HepG2 (cell line): Measurements from ENCODE around the gene VCAM1. TPM values are rescaled to one million over a fixed set of nuclear protein-coding genes. Genes with fewer than 3 reads are reported as not detected.
A peak's percentile ranks its signal among the peaks of the same experiment; 100 is the strongest.

Experiments
- ATAC-seq: fragments of 200-7000 bp; cut with Tn5 transposase; 3 replicates; pipeline ENCODE4 v1.9.1; 2020; ENCODE audit warnings: mild to moderate bottlenecking, moderate library complexity
- BruUV-seq: library from RNA; stranded (reverse); fragments of 400-500 nt; replicated peaks from 2 replicates; lab custom pipeline; 2021; lab: Mats Ljungman, UMichigan
- CTCF ChIA-PET: fragments of 300-600 bp; formaldehyde crosslinking; extraction: SDS; loops from one replicate; lab custom pipeline; 2021; ENCODE audit warnings: low total read pairs, inconsistent platforms, low intra/inter-chr PET ratio; lab: Yijun Ruan, JAX
- POLR2A ChIA-PET: fragments of 350-600 bp; sonication (Branson Sonifier 250); formaldehyde crosslinking; loops from one replicate; lab custom pipeline; 2020; ENCODE audit warnings: antibody characterized with exemption, inconsistent platforms; lab: Yijun Ruan, JAX
- DNase-seq: peaks from one replicate; pipeline ENCODE4 v3.0.0-alpha.2; 2015; ENCODE audit warnings: low spot score
- FAIRE-seq: peaks from 3 replicates; lab custom pipeline; 2011; peaks lifted over from hg19 to GRCh38; lab: Jason Lieb, UNC
- H2AFZ ChIP-seq: one replicate; pipeline ENCODE4 v1.6.1; 2011; ENCODE audit warnings: low read length, inconsistent platforms
- H3K27ac ChIP-seq: fragments of 300-600 bp; 3 replicates; pipeline ENCODE4 v1.8.0; 2011; ENCODE audit warnings: mixed run types, mild to moderate bottlenecking, mixed read lengths, low read length, inconsistent platforms; ENCODE audit not compliant: insufficient read depth; ENCODE audit errors: extremely low read length
- H3K27me3 ChIP-seq, 2 experiments: fragments of 200-600 bp in 1 of 2; 2 replicates in 1 of 2; 3 replicates in 1 of 2; pipeline versions ENCODE4 v1.6.0 to v1.8.0; 2011; ENCODE audit warnings: low read length in 2 of 2, mild to moderate bottlenecking in 2 of 2, moderate library complexity in 2 of 2, inconsistent platforms in 1 of 2; ENCODE audit not compliant: insufficient read depth in 2 of 2, control insufficient read depth in 1 of 2
- H3K36me3 ChIP-seq, 2 experiments: fragments of 200-600 bp in 1 of 2; replicated peaks in 1 of 2; 2 replicates in 1 of 2; 3 replicates in 1 of 2; pipeline versions ENCODE4 v1.5.1 to v1.8.0; 2011; ENCODE audit warnings: low read length in 2 of 2, inconsistent platforms in 1 of 2; ENCODE audit not compliant: insufficient read depth in 2 of 2, control insufficient read depth in 1 of 2
- H3K4me1 ChIP-seq: 2 replicates; pipeline ENCODE4 v1.5.1; 2012; ENCODE audit warnings: low read length, inconsistent platforms; ENCODE audit not compliant: insufficient read depth
- H3K4me2 ChIP-seq: 2 replicates; pipeline ENCODE4 v1.6.0; 2011; ENCODE audit warnings: low read depth, low read length, inconsistent platforms
- H3K4me3 ChIP-seq, 3 experiments: fragments of 200-600 bp in 1 of 3; sonication (generic), shearing (Covaris generic) in 1 of 3; replicated peaks in 1 of 3; 2 replicates each; pipeline ENCODE4 v1.5.1; 2011 to 2016; ENCODE audit warnings: low read length in 3 of 3, inconsistent platforms in 2 of 3, low read depth in 2 of 3, mild to moderate bottlenecking in 2 of 3, control low read depth in 1 of 3, mixed read lengths in 1 of 3; ENCODE audit not compliant: insufficient read depth in 1 of 3
- H3K79me2 ChIP-seq: one replicate; pipeline ENCODE4 v1.6.1; 2011; ENCODE audit warnings: low read length, inconsistent platforms; ENCODE audit not compliant: insufficient read depth
- H3K9ac ChIP-seq: 2 replicates; pipeline ENCODE4 v1.6.0; 2011; ENCODE audit warnings: mild to moderate bottlenecking, low read depth, low read length, inconsistent platforms; ENCODE audit not compliant: insufficient read depth
- H3K9me3 ChIP-seq: 2 replicates; pipeline ENCODE4 v1.5.1; 2012; ENCODE audit warnings: mild to moderate bottlenecking, low read length
- H4K20me1 ChIP-seq: 2 replicates; pipeline ENCODE4 v1.6.0; 2011; ENCODE audit warnings: inconsistent platforms, mild to moderate bottlenecking, low read length, moderate library complexity; ENCODE audit not compliant: insufficient read depth
- CEBPB ChIP-seq: IDR thresholded peaks from 2 replicates; pipeline ENCODE4 v1.6.1; 2011; ENCODE audit warnings: low read depth, low read length, improper control_type of control experiment, borderline replicate concordance
- ISL2 ChIP-seq: sonication (generic); formaldehyde crosslinking; IDR thresholded peaks from 2 replicates; pipeline ENCODE4 v1.5.0; 2020; ENCODE audit warnings: missing genetic modification reagents
- ZNF660 ChIP-seq: sonication (generic); formaldehyde crosslinking; IDR thresholded peaks from 2 replicates; pipeline ENCODE4 v1.5.1; 2020; ENCODE audit warnings: mild to moderate bottlenecking, low read depth, missing genetic modification reagents, borderline replicate concordance
- WGBS: methylation state at CpG from one replicate; pipeline ENCODE4 v1.1.6; 2017; ENCODE audit warnings: low lambda C conversion rate; 5-methylcytosine and 5-hydroxymethylcytosine counted together
- in situ Hi-C: cut with HindIII; loops from 2 replicates; pipeline ENCODE4 v1.10.0; 2017; ENCODE audit warnings: low pct_unique_long_range_greater_than_20kb; ENCODE audit not compliant: extremely low pct_ligation_motif_present
- intact Hi-C: fragments of 100-400 bp; cut with micrococcal nuclease; formaldehyde crosslinking; loops from one replicate; pipeline ENCODE4 v1.10.0; 2022; ENCODE audit not compliant: unreplicated experiment
- polyA plus RNA-seq, 8 experiments: library from polyadenylated mRNA; depleted of rRNA in 3 of 8; stranded (reverse) in 7 of 8; unstranded in 1 of 8; fragments of >200 nt; fragmentation: Illumina TruSeq in 4 of 8; extraction: Trizol in 4 of 8; gene quantifications; 2 replicates each; pipeline versions ENCODE4 v1.2.1 to v1.2.3, GENCODE V29; 2011 to 2016; ENCODE audit warnings: low read depth in 4 of 8, missing spikeins in 1 of 8, mixed read lengths in 1 of 8; ENCODE audit not compliant: insufficient read depth in 1 of 8
- total RNA-seq, 5 experiments: library from RNA; depleted of rRNA; stranded (reverse); fragments of >200 nt; fragmentation: Illumina TruSeq; extraction: Trizol; gene quantifications; 2 replicates each; pipeline ENCODE4 v1.2.3, GENCODE V29; 2016; ENCODE audit warnings: low read depth in 1 of 5

Gene VCAM1
- total and polyA plus RNA-seq, 2 of the 13 experiments (the other 11 are each of a cell fraction or from before 2014, with no cell fraction given) = not detected

DNA sequence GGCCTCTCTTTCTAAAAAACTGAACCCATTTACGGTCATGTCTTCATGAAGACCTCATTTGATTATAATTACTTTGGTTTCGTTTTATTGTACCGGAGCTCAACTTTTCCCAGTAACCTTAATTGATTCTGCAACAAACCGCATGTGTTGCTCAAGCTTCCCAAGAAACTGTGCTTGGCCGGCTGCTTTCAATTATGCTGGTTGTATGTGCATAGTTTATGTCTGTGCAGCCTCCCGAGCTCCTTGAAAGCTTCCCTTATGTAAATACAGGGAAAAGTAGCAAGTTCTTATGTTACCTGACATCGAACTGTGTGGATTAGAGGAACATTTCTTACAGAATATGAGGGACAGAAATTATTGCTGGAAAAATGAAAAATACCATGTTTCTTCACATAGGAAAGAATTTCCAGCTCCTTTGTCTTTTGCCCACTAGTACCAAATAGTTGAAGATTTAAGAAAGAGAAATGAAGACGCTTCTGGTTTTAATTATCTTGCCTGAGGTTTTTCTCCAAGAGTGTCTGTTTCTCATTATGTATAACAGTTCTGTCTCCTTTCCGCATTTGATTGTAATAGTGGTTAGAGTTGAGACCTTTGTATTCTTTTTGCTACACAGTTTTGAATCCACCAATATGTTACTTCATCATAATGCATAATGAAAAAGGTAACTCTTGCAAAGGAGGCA, 2.1 kb downstream of the VCAM1 start:
- intact Hi-C loops (no loop called here), in situ Hi-C loops (no loop called here)
- BruUV-seq = no TSS peak
- ATAC-seq (no peak), DNase-seq (no peak), FAIRE-seq (no peak)
- no peaks in the 10 kb centered on the region for H4K20me1 ChIP-seq
- POLR2A ChIA-PET = no interaction called here
- peaks cover 9% of the 10 kb centered on the region; the same call in 1 of the 2 replicates for H3K4me1 ChIP-seq
- peaks cover 7% of the 10 kb centered on the region; the same call in 1 of the 2 replicates for H3K9me3 ChIP-seq
- 23% methylated on average over 9 of the region's 9 CpGs for WGBS
- no peak overlapping the region for H3K4me2 ChIP-seq
- no peak overlapping the region for H2AFZ ChIP-seq
- H3K27ac ChIP-seq = no peak overlapping the region
- peak; percentile 33; the same call in 1 of the 2 replicates for TF ChIP-seq CEBPB
- TF ChIP-seq ISL2 (CRISPR knock-in tag) = no peak
- H3K9ac ChIP-seq = no peak overlapping the region
- CTCF ChIA-PET = no interaction called here
- H3K79me2 ChIP-seq = no peaks in the 10 kb centered on the region
- H3K27me3 ChIP-seq = no peaks in the 10 kb centered on the region
- no peak overlapping the region for H3K4me3 ChIP-seq
- H3K36me3 ChIP-seq = no peaks in the 10 kb centered on the region

GRCh38 chr1:100722221-100722620, 2.7 kb downstream of the VCAM1 start:
- peaks cover 9% of the 10 kb centered on the region; the same call in 1 of the 2 replicates for H3K4me1 ChIP-seq
- H2AFZ ChIP-seq = no peak overlapping the region
- intact Hi-C loops = no loop called here
- CTCF ChIA-PET = no interaction called here
- H3K9ac ChIP-seq = no peak overlapping the region
- H3K4me3 ChIP-seq = no peak overlapping the region
- H3K9me3 ChIP-seq = peaks cover 6% of the 10 kb centered on the region; the same call in 1 of the 2 replicates
- H3K27me3 ChIP-seq = no peaks in the 10 kb centered on the region
- no peaks in the 10 kb centered on the region for H3K79me2 ChIP-seq
- no peaks in the 10 kb centered on the region for H4K20me1 ChIP-seq
- no peak for TF ChIP-seq ZNF660 (CRISPR knock-in tag)
- TF ChIP-seq, all 625 proteins: peak for 0
- DNase-seq (no peak), ATAC-seq (no peak), FAIRE-seq (no peak)
- H3K27ac ChIP-seq = no peak overlapping the region
- no peak overlapping the region for H3K4me2 ChIP-seq
- in situ Hi-C loops = no loop called here
- no TSS peak for BruUV-seq
- H3K36me3 ChIP-seq = no peaks in the 10 kb centered on the region
- POLR2A ChIA-PET = no interaction called here
